ENCODE measurements around the gene TRAK2. TPM values are rescaled to one million over a fixed set of nuclear protein-coding genes. Genes with fewer than 3 reads are reported as not detected.

Gene TRAK2
- total RNA-seq, 1 donor from 2014 or later, result 20.1 TPM

DNA sequence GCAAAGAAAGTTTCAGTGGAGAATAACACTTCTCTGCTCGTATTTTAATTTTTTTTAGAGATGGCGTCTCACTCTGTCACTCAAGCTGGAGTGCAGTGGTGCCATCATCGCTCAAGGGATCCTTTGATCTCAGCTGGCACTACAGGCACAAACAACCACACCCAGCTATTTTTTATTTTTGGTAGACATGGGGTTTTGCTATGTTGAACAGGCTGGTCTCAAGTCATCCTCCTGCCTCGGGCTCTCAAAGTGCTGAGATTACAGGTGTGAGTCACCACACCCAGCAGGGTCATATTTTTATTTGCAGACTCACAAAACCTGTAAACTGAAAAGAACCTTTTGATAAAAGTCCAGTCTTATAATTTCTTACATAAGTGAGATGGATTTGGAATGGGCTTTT, 2.6 kb downstream of the TRAK2 start:
- no peaks in the 10 kb centered on the region for H3K27me3 Mint-ChIP-seq
- peaks cover 61% of the 10 kb centered on the region for H3K4me1 Mint-ChIP-seq
- peak overlapping the region; percentile 39 for H3K4me3 Mint-ChIP-seq
- intact Hi-C loops (cut with micrococcal nuclease), result no loop called here
- H3K27ac Mint-ChIP-seq, result peak overlapping the region; percentile 77
- H3K9me3 Mint-ChIP-seq, result no peaks in the 10 kb centered on the region
- POLR2A ChIA-PET, result interaction anchor here (0.6 to 0.7 kb wide), 2 partner anchors 599 to 745 kb away, joined by 3 to 4 read pairs; no protein-coding TSS in a partner anchor
- H3K36me3 Mint-ChIP-seq (ENCODE audit: low read depth), result peaks cover 13% of the 10 kb centered on the region
- CTCF ChIA-PET, result no interaction called here
- no peak for ATAC-seq (ENCODE audit: low read depth)
- TF ChIP-seq CTCF (IDR thresholded peaks at IDR 0.05), result no peak
- DNase-seq, result no peak

DNA sequence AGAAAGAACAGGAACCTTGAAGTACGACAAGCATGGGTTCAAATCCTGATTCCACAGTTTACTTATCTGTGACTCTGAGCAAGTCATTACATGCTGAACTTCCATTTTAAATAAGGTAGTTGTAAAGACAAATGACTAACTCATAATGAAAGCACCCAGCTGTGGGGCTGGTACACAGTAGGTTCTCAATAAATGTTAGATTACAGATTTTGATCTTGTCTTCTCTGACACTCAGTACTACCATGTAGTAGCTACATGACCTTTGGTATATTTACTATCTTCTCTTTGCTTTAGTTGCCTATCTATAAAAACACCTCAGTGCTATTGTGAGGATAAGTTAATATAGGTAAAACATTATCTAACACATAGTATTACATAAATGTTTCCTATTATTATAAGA, 3.2 kb downstream of the TRAK2 start:
- Mint-ChIP-seq H3K9me3 (no peaks in the 10 kb centered on the region), H3K36me3 (ENCODE audit: low read depth) (peaks cover 13% of the 10 kb centered on the region), H3K27me3 (no peaks in the 10 kb centered on the region), H3K4me3 (no peak overlapping the region), H3K4me1 (peaks cover 61% of the 10 kb centered on the region), H3K27ac (peak overlapping the region; percentile 12)
- CTCF ChIA-PET, result no interaction called here
- POLR2A ChIA-PET, result no interaction called here
- intact Hi-C loops (cut with micrococcal nuclease), result no loop called here
- no peak for DNase-seq
- ATAC-seq (ENCODE audit: low read depth), result no peak
- no peak for TF ChIP-seq CTCF (IDR thresholded peaks at IDR 0.05)

- no peak overlapping the region for H3K4me3 Mint-ChIP-seq
- intact Hi-C loops (cut with micrococcal nuclease), result no loop called here
- peaks cover 54% of the 10 kb centered on the region for H3K4me1 Mint-ChIP-seq
Measured at GRCh38 chr2:201447086-201447485, 4.2 kb downstream of the TRAK2 start.

DNA sequence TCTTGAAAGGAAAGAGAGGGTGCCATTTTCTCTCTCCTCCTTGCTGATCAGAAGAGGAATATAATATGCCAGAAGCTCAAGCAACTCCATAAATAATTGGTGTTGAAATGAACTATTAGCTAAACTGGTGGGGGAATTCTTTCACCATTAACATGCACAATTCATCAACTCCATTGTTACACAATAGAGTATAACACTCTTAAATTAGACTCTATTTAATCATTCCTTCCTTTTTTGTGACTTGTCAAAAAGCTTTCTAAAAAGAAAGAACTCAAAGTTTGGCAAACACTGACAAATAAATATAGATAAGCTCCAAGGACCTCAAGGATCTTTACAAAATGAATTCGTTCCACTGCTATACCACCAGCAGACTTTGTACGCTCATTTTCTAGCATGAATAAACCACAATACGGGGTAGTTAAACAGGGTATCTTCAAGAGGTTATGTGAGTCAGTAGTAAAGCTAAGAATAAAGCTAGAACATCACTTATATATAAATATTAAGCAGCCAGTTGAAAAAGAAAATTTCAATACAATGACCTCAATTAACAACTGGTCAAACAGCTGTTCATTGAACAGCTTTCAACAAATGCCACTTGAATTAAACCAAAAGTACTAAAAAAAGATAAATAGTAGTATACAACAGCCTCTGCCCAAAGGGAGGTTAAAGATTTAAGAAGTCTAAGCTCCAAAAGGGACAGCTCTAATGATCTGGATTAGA, 6.4 kb downstream of the TRAK2 start:
- Mint-ChIP-seq H3K36me3 (ENCODE audit: low read depth) (peaks cover 7% of the 10 kb centered on the region), H3K27ac (no peak overlapping the region), H3K4me1 (peaks cover 60% of the 10 kb centered on the region), H3K4me3 (no peak overlapping the region), H3K9me3 (no peaks in the 10 kb centered on the region), H3K27me3 (no peaks in the 10 kb centered on the region)
- DNase-seq (no peak), ATAC-seq (ENCODE audit: low read depth) (no peak)
- intact Hi-C loops (cut with micrococcal nuclease), result no loop called here
- ChIA-PET POLR2A (no interaction called here), CTCF (no interaction called here)
- no peak for TF ChIP-seq CTCF (IDR thresholded peaks at IDR 0.05)

More at GRCh38 chr2:201447086-201447485, 4.2 kb downstream of the TRAK2 start:
- Mint-ChIP-seq H3K9me3 (no peaks in the 10 kb centered on the region), H3K27ac (no peak overlapping the region), H3K27me3 (no peaks in the 10 kb centered on the region), H3K36me3 (ENCODE audit: low read depth) (peaks cover 13% of the 10 kb centered on the region)
- ChIA-PET POLR2A (interaction anchor here (0.6 to 0.8 kb wide), 2 partner anchors 186 to 196 kb away, joined by 3 to 4 read pairs; partner anchors contain the start of gene TMEM237), CTCF (no interaction called here)
- no peak for TF ChIP-seq CTCF (IDR thresholded peaks at IDR 0.05)
- DNase-seq (no peak), ATAC-seq (ENCODE audit: low read depth) (no peak)

DNA sequence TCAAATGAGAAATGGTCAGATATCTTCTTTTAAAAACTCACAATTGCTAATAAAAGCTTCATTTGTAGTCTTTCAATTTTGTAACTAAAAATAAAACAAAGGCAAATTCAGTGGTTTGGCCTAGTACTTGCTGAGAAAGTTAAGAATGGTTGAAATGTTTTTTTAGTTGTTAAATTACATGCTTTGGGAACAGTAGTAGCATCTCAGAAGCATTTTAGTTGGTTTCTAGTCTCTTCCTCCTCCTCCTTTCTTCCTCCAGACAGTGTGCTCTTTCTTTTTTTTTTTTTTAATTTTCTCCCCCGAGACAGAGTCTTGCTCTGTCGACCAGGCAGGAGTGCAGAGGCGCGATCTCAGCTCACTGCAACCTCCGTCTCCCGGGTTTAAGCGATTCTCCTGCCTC, 9.8 kb downstream of the TRAK2 start:
- ChIA-PET CTCF (interaction anchor here (0.7 to 1.3 kb wide), 2 partner anchors 10 to 23 kb away, joined by 3 to 4 read pairs; partner anchors contain the start of genes STRADB and TRAK2), POLR2A (interaction anchor here (0.9 to 2.1 kb wide), 2 partner anchors 10 to 11 kb away, joined by 5 to 14 read pairs; partner anchors contain the start of genes STRADB and TRAK2)
- H3K9me3 Mint-ChIP-seq, result no peaks in the 10 kb centered on the region
- H3K27me3 Mint-ChIP-seq, result no peaks in the 10 kb centered on the region
- no peaks in the 10 kb centered on the region for H3K36me3 Mint-ChIP-seq (ENCODE audit: low read depth)
- peak overlapping the region; percentile 62 for H3K4me3 Mint-ChIP-seq
- no peak for DNase-seq
- peaks cover 48% of the 10 kb centered on the region for H3K4me1 Mint-ChIP-seq
- intact Hi-C loops (cut with micrococcal nuclease), result no loop called here
- ATAC-seq (ENCODE audit: low read depth), result peak; percentile 52
- H3K27ac Mint-ChIP-seq, result peak overlapping the region; percentile 82
- no peak for TF ChIP-seq CTCF (IDR thresholded peaks at IDR 0.05)

All from activated B cell treated with CpG ODN at 0.5 μM for 24 hours (primary cell).